Aorta (tissue), 5 donors: ENCODE measurements around the gene YPEL1. TPM values are rescaled to one million over a fixed set of nuclear protein-coding genes. Genes with fewer than 3 reads are reported as not detected.
A peak's percentile ranks its signal among the peaks of the same experiment; 100 is the strongest.

Experiments used
- ATAC-seq: fragments of 200-7000 bp; cut with Tn5 transposase; one replicate; pipeline ENCODE4 v1.9.1; 2022; ENCODE audit warnings: moderate library complexity; ENCODE audit not compliant: low FRiP score
- DNase-seq, 2 donors: peaks; one replicate each; pipeline ENCODE4 v3.0.0-alpha.2; 2020
- H3K27ac ChIP-seq, 2 donors: one replicate each; pipeline ENCODE4 v1.5.1; 2013; ENCODE audit warnings: low read length in 2 of 2, mild to moderate bottlenecking in 2 of 2, moderate library complexity in 2 of 2, control low read depth in 1 of 2, inconsistent platforms in 1 of 2, low read depth in 1 of 2
- H3K27me3 ChIP-seq, 2 donors: one replicate each; pipeline ENCODE4 v1.6.1; 2013; ENCODE audit warnings: control low read depth in 1 of 2, low read length in 1 of 2, mild to moderate bottlenecking in 1 of 2, moderate library complexity in 1 of 2; ENCODE audit not compliant: insufficient read depth in 2 of 2, control insufficient read depth in 1 of 2
- H3K36me3 ChIP-seq, 2 donors: one replicate each; pipeline ENCODE4 v1.6.1; 2013; ENCODE audit warnings: control low read depth in 1 of 2, low read length in 1 of 2, mild to moderate bottlenecking in 1 of 2; ENCODE audit not compliant: insufficient read depth in 2 of 2, control insufficient read depth in 1 of 2
- H3K4me1 ChIP-seq, 2 donors: one replicate each; pipeline ENCODE4 v1.6.1; 2013; ENCODE audit warnings: low read length in 2 of 2, control low read depth in 1 of 2, mild to moderate bottlenecking in 1 of 2, moderate library complexity in 1 of 2; ENCODE audit not compliant: insufficient read depth in 2 of 2, control insufficient read depth in 1 of 2
- H3K4me3 ChIP-seq, 2 donors: one replicate each; pipeline ENCODE4 v1.5.1; 2013; ENCODE audit warnings: low read length in 2 of 2, control low read depth in 1 of 2, mild to moderate bottlenecking in 1 of 2
- H3K9me3 ChIP-seq: one replicate; pipeline ENCODE4 v1.6.1; 2013; ENCODE audit warnings: mild to moderate bottlenecking, low read length; ENCODE audit not compliant: control insufficient read depth
- WGBS, 2 donors: extraction: QIAGEN DNeasy Blood & Tissue Kit; methylation state at CpG; one replicate each; pipeline ENCODE4 v1.1.7; 2013; 5-methylcytosine and 5-hydroxymethylcytosine counted together
- intact Hi-C, 2 donors: fragments of 100-400 bp; cut with DNase I; formaldehyde crosslinking; loops; one replicate each; pipeline versions ENCODE4 v1.14.2 to v1.15.0; 2022
- polyA plus RNA-seq, 2 donors: library from polyadenylated mRNA; stranded (reverse); fragments of 200-250 nt; gene quantifications; one replicate each; pipeline ENCODE4 v1.2.3, GENCODE V29; 2013
- total RNA-seq, 2 donors: library from RNA; stranded (reverse); fragmentation: NEBNext Ultra II Directional; extraction: Animal tissue kit (Norgen Biotek cat#: 25700); gene quantifications; one replicate each; pipeline ENCODE4 v1.2.1, GENCODE V29; 2021
- donor health status: healthy with polysubstance abuse.
- donor health status: Bipolar disorder and iron deficiency.
- donor health status: DM: no; HTN: no; CAD: no.
- donor health status: DM: no; HTN: no; CAD: no.
- donor health status: DM: yes; HTN: yes; CAD: no.

YPEL1 gene
- total and polyA plus RNA-seq, 4 donors = 2.0 to 9.1 (median 4.8) TPM

GRCh38 chr22:21739828-21740377 lies 4.3 kb upstream of the YPEL1 start:
- H3K27ac ChIP-seq = no peak overlapping the region
- H3K27me3 ChIP-seq = no peaks in the 10 kb centered on the region
- H3K4me3 ChIP-seq = no peak overlapping the region
- ATAC-seq (no peak), DNase-seq (no peak)
- 90 to 93% methylated on average over 5 of the region's 5 CpGs for WGBS, 2 donors
- intact Hi-C loops = loop anchor here in 1 of 2 donors (5.0 kb wide), 1 partner anchor 127 kb away; the partner anchor contains the start of gene MAPK1
- H3K9me3 ChIP-seq = no peaks in the 10 kb centered on the region
- no peaks in the 10 kb centered on the region for H3K4me1 ChIP-seq
- H3K36me3 ChIP-seq = no peaks in the 10 kb centered on the region

DNA sequence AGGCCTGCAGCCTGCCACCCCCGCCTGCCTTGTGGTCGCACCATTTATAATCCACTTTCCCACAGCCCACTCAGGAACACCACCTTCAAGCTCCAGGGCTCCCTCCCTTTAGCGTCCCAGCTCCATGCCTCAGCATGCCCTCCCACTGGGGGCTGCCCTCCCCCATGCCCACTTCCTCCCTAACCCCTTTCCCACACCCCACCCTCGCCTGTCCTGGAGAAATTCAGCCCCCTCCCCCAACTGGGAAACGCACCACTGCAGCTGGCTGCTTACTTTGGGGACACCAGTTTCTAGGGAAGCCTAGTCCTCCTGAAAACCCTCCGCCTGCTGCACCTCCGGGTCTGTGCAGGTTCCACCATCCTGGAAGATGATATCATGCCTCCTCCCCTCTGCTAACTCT lies 3.4 kb upstream of the YPEL1 start:
- H3K4me1 ChIP-seq = no peaks in the 10 kb centered on the region
- ATAC-seq (no peak), DNase-seq (no peak)
- no peak overlapping the region for H3K27ac ChIP-seq
- no peak overlapping the region for H3K4me3 ChIP-seq
- intact Hi-C loops = loop anchor here in 1 of 2 donors (5.0 kb wide), 1 partner anchor 128 kb away; the partner anchor contains the start of gene MAPK1
- H3K9me3 ChIP-seq = no peaks in the 10 kb centered on the region
- no peaks in the 10 kb centered on the region for H3K36me3 ChIP-seq
- no peaks in the 10 kb centered on the region for H3K27me3 ChIP-seq
- WGBS, 2 donors = 46 to 53% methylated on average over 7 of the region's 7 CpGs

- WGBS, 2 donors = 86 to 88% methylated on average over 8 of the region's 8 CpGs
Observed at GRCh38 chr22:21738081-21738480, 2.5 kb upstream of the YPEL1 start.

GRCh38 chr22:21736948-21737347 lies 1.4 kb upstream of the YPEL1 start:
- Histone ChIP-seq H3K27ac (no peak overlapping the region), H3K4me3 (no peak overlapping the region)
- intact Hi-C loops = loop anchor here in 1 of 2 donors (5.0 kb wide), 1 partner anchor 130 kb away; the partner anchor contains the start of gene MAPK1

More at GRCh38 chr22:21738081-21738480, 2.5 kb upstream of the YPEL1 start:
- Histone ChIP-seq H3K27ac (no peak overlapping the region), H3K36me3 (no peaks in the 10 kb centered on the region), H3K9me3 (no peaks in the 10 kb centered on the region), H3K27me3 (no peaks in the 10 kb centered on the region), H3K4me3 (no peak overlapping the region), H3K4me1 (no peaks in the 10 kb centered on the region)
- intact Hi-C loops = loop anchor here in 1 of 2 donors (5.0 kb wide), 1 partner anchor 129 kb away; the partner anchor contains the start of gene MAPK1
- DNase-seq (no peak), ATAC-seq (no peak)

GRCh38 chr22:21736084-21736642 lies 569 bp upstream of the YPEL1 start:
- WGBS, 2 donors = 6 to 8% methylated on average over 51 to 65 of the region's 65 CpGs
- H3K9me3 ChIP-seq = no peaks in the 10 kb centered on the region
- peak overlapping the region; percentile 24 to 33 for H3K4me3 ChIP-seq
- intact Hi-C loops = loop anchor here in 1 of 2 donors (5.0 kb wide), 1 partner anchor 131 kb away; the partner anchor contains the start of gene MAPK1
- H3K4me1 ChIP-seq = no peaks in the 10 kb centered on the region
- DNase-seq = no peak
- no peaks in the 10 kb centered on the region for H3K36me3 ChIP-seq
- no peak for ATAC-seq
- H3K27ac ChIP-seq = peak overlapping the region in 1 of 2 donors; percentile 13
- no peaks in the 10 kb centered on the region for H3K27me3 ChIP-seq

More at GRCh38 chr22:21736948-21737347, 1.4 kb upstream of the YPEL1 start:
- Histone ChIP-seq H3K9me3 (no peaks in the 10 kb centered on the region), H3K27me3 (no peaks in the 10 kb centered on the region), H3K4me1 (no peaks in the 10 kb centered on the region), H3K36me3 (no peaks in the 10 kb centered on the region)
- no peak for ATAC-seq
- no peak for DNase-seq
- 81 to 85% methylated on average over 9 of the region's 9 CpGs for WGBS, 2 donors

DNA sequence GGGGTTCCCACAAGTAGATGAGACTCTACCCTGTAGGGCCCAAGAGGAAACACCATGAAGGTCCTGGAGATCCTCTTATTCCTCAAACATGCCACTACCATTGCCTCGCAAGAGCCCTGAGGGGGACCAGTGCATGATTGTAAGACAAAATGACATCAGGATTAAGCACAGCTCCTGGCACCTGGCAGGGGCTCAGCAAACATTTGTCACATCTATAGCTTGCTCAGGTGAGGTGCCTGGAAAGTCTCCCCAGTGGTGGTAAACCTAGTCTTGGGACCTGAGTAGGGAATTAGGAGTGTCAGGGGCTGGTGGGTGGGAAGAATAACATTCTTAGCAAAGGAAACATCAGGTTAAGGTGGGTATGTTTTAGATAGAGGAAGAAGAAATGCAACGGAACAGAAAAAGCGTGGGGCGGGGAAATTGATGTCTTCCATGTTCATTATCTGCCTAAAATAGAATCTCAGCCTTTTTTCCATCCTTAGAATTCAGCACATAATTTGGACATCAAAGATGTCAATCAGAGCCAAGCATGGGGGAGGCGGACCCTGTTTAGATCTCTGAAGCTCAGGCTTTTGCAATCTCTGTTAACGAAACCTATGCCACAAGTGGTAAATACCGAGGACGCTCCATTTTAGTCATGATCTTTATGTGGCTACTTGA lies 924 bp downstream of the YPEL1 start:
- no peak for ATAC-seq
- no peaks in the 10 kb centered on the region for H3K9me3 ChIP-seq
- H3K4me1 ChIP-seq = no peaks in the 10 kb centered on the region
- no peaks in the 10 kb centered on the region for H3K36me3 ChIP-seq
- 17 to 18% methylated on average over 8 of the region's 8 CpGs for WGBS, 2 donors
- no peak for DNase-seq
- H3K27ac ChIP-seq = no peak overlapping the region
- peak overlapping the region; percentile 80 to 94 for H3K4me3 ChIP-seq
- no peaks in the 10 kb centered on the region for H3K27me3 ChIP-seq
- intact Hi-C loops = loop anchor here in 1 of 2 donors (5.0 kb wide), 1 partner anchor 133 kb away; the partner anchor contains the start of gene MAPK1

GRCh38 chr22:21731503-21731902 lies 4.1 kb downstream of the YPEL1 start:
- 82 to 87% methylated on average over 5 of the region's 5 CpGs for WGBS, 2 donors
- intact Hi-C loops = no loop called here

GRCh38 chr22:21730535-21731308 lies 4.9 kb downstream of the YPEL1 start:
- WGBS, 2 donors = 95 to 96% methylated on average over 9 of the region's 9 CpGs
- no peak for ATAC-seq
- H3K27me3 ChIP-seq = no peaks in the 10 kb centered on the region
- intact Hi-C loops = no loop called here
- no peak overlapping the region for H3K27ac ChIP-seq
- no peak overlapping the region for H3K4me3 ChIP-seq
- DNase-seq = no peak
- no peaks in the 10 kb centered on the region for H3K4me1 ChIP-seq
- H3K9me3 ChIP-seq = no peaks in the 10 kb centered on the region
- H3K36me3 ChIP-seq = no peaks in the 10 kb centered on the region

More at GRCh38 chr22:21731503-21731902, 4.1 kb downstream of the YPEL1 start:
- no peaks in the 10 kb centered on the region for H3K27me3 ChIP-seq
- ATAC-seq (no peak), DNase-seq (no peak)
- no peak overlapping the region for H3K27ac ChIP-seq
- no peaks in the 10 kb centered on the region for H3K36me3 ChIP-seq
- H3K4me1 ChIP-seq = no peaks in the 10 kb centered on the region
- H3K9me3 ChIP-seq = no peaks in the 10 kb centered on the region
- H3K4me3 ChIP-seq = no peak overlapping the region
